Panc1 (cell line): Measurements from ENCODE around the gene FPR1.

ENCODE experiments used
- CTCF ChIP-seq: fragments of 450-650 bp; IDR thresholded peaks from 2 replicates; pipeline ENCODE4 v1.5.1; 2017; ENCODE audit warnings: mild to moderate bottlenecking
- REST ChIP-seq, 2 experiments: IDR thresholded peaks; 2 replicates each; pipeline ENCODE4 v1.6.1; 2011 to 2012; ENCODE audit warnings: low read depth in 2 of 2, control low read depth in 1 of 2, low read length in 1 of 2, mild to moderate bottlenecking in 1 of 2, moderate library complexity in 1 of 2; ENCODE audit not compliant: insufficient read depth in 1 of 2

- TF ChIP-seq CTCF: no peak
- TF ChIP-seq REST (IDR thresholded peaks at IDR 0.05; ENCODE audit: insufficient read depth in 1 of 2, low read depth in 2 of 2, low read length in 1 of 2): no peak
These were observed 13.4 kb upstream of the FPR1 start for GRCh38 chr19:51765086-51765485.
